Stimulated activated CD4-positive, alpha-beta T cell treated with anti-CD3 and anti-CD28 coated beads, Interleukin-4, amount 100 ng/mL, for 4 hours (primary cell): ENCODE data around the gene SCN8A.
"Not testable (repeated sequence)": the region's sequence is repeated elsewhere in the genome, so short reads cannot be mapped to it uniquely, and the experiment has no call there.

Experiments used
- DNase-seq, 2 experiments: peaks; one replicate each; pipeline ENCODE4 v3.0.0-alpha.2; 2020

The SCN8A gene

GRCh38 chr12:51818086-51818485, 227.1 kb downstream of the SCN8A start:
- DNase-seq = no peak

GRCh38 chr12:51818566-51819300, 227.7 kb downstream of the SCN8A start:
- DNase-seq = no peak

DNA sequence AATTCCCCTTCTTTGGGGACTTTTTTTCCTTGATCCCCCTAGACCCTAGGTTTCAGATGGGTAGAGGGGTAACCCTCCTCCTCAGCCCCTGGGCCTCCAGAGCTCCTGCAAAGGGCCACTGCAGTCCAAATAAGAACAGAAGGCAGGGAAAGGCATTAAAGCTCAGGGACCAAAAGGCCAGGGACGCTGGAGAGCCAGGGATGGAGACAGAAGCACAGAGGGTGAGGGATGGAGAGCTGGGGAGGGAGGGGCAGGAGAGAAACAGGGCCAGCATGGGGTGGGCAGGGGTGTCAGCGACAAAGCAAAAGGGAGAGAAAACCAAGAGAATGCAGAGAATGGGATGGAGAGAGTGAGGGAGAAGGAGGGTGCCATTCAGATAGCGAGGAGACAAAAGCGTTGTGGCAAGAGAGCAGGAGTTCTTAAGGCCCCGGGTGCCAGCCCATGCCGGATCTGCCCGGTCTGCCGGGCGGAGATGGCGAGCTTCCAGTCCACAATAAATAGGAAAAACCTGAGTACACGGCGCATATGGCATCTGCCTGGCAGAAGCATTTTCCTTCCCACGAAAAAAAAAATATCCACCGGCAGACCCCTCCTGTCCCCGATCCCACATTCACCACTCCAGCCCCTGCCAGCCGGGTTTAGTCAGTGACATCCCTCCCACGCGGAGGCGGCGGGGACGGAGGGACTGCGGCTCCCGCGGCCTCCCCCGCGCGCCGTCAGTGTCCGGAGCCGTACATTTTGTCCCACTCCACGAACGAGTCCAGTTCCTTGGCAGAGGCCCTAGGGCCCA, 228.9 kb downstream of the SCN8A start:
- DNase-seq = no peak

- DNase-seq = peak; percentile 85 to 86
Measured at GRCh38 chr12:51820526-51821439, 229.8 kb downstream of the SCN8A start.

GRCh38 chr12:51821440-51822260, 230.6 kb downstream of the SCN8A start:
- DNase-seq = peak; percentile 41 to 44

- DNase-seq = no peak
Measured at GRCh38 chr12:51822261-51822616, 231.2 kb downstream of the SCN8A start.

DNA sequence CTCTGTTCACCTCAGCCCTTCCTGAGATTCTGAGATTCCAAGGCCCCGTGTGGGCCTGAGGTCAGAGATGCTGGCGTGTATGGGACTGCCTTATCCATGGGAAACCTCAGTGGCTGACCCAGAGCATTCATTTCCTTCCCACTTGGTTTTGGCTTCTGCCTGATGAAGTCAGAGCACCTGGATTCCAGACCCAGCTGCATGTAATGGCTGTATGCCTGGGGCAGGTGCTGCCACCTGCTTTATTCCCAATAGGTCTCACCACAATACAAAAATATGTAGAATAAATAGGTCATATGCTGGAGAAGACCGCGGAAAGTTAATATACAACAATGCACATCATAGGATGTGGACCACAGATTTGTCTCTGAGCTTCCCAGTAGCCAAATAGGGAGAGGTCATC, 231.9 kb downstream of the SCN8A start:
- DNase-seq = no peak

- peak in 1 of 2 experiments; percentile 12 for DNase-seq
Measured at GRCh38 chr12:51823875-51824565, 233.0 kb downstream of the SCN8A start.

DNA sequence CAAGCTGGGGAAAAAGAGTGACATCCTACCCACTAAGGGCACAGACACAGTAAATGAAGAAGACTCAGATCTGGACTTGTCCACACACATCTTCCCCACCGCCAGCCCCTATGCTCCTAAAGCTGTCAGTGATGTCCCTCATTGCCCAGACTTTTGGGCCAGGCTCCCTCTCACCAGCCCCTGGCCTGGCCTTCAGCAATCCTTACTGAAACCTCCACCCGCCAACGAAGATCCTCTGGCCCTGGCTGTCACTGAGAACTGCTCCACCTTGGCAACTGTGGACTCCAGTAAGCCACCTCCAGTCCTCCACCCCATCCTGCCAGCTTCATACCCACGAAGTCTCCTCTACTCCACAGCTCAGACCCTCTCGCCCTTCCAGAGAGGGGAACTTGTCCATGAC, 234.2 kb downstream of the SCN8A start:
- DNase-seq = no peak

GRCh38 chr12:51826881-51827280, 235.8 kb downstream of the SCN8A start:
- DNase-seq = no peak

DNA sequence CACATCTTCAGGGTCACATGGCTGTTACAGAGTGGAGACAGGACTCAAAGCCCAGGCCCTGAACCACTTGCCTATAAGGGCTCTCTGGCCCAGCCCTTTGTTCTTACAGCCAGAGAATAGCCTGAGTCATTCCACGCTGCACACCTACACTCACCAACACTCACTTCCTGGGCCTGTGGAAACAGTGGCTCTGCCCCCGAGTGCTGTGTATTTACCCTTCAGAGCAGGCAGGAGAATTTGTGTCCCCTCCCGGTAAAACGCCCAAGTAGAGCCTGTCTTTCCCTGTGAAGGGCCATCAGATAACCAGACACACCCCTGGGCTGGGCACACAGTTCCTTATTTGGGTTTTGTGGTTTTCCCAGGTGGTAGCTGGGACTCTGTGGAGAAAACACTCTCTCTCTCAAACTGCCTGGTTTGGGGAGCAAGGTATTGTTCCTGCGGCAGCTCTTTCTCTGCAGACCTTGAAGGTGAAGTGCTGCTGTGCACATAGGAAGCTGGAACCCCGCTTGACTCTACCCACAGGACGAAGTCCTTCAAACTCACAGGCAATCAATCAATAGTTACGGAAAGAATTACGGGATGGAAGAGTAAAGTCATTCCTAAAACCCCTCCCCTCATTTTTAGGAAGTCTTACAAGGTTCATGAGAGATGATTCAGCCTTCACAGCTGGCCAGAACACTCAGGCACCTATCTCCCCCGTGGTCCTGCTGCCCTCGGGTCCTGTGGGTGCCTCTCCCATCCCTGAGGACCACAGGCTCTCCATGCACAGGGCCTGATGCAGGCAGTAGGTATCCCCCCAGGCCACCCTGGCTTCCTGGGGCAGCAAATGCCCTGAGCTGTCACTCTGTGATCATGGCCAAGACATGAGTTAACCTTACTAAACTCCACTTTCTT, 237.1 kb downstream of the SCN8A start:
- peak; percentile 48 to 68 for DNase-seq

- no peak for DNase-seq
Measured at GRCh38 chr12:51829011-51829481, 238.0 kb downstream of the SCN8A start.

- no peak for DNase-seq
Measured at GRCh38 chr12:51829641-51830040, 238.6 kb downstream of the SCN8A start.

GRCh38 chr12:51831817-51832216, 240.8 kb downstream of the SCN8A start:
- not testable (repeated sequence) for DNase-seq

GRCh38 chr12:51832354-51833107, 241.5 kb downstream of the SCN8A start:
- no peak for DNase-seq

- DNase-seq = no peak
Measured at GRCh38 chr12:51833448-51834227, 242.6 kb downstream of the SCN8A start.

DNA sequence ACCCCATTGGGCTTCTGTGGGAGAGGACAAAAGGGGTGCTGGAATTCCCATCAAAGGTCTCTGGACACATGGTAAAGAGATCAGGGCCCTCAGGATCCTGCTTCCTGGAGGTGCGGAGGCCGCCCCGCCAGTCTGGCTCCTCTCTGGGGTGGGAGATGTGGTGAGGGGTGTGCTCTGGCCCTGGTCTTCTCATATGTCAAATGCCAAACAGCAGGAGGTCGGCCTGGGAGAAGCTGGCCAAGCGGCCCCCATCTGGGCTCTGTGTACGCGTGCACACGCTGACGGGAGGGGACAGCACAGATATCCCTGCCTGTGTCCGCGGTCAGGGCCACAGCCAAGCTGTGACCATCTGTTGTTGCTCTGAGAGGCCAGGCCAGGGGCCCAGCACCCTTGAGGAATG, 243.4 kb downstream of the SCN8A start:
- DNase-seq = no peak

DNA sequence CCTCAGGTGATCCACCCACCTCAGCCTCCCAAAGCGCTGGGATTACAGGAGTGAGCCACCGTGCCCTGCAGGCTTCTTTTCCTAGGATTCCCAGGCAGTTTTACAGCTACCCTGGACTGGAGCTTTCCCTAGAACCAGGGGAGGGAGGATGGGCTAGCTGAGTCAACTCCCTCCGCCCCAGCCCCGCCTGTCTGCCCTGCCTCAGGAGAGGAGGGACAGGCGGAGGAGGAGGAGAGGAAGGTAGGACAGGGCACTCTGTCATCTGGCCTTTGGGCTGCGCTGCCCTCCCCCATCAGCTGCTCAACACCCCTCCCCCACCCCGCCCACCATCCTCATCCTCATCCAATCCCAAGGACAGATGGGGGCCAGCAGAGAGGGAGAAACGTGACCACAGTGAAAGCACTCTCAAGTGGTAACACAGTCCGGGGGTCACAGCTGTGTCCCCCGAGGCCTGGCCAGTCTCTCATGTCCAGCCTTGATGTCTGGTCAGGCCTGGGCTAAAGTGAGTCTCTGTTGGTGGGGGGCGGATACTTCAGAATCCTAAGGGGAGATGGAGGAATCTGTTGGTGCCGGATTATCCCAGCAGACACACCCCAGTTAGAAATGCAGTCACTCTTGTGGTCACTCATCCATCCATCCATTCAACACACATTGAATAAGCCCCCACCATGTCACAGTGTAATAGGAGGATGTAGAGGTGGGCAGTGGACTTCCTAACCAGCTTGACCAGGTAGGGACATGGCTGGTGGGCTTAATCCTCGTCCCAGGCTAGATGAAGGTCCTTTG, 245.2 kb downstream of the SCN8A start:
- DNase-seq = no peak
